Measurements from ENCODE around the gene TTC9C.
"Not testable (repeated sequence)": the region's sequence is repeated elsewhere in the genome, so short reads cannot be mapped to it uniquely, and the experiment has no call there.

The TTC9C gene

DNA sequence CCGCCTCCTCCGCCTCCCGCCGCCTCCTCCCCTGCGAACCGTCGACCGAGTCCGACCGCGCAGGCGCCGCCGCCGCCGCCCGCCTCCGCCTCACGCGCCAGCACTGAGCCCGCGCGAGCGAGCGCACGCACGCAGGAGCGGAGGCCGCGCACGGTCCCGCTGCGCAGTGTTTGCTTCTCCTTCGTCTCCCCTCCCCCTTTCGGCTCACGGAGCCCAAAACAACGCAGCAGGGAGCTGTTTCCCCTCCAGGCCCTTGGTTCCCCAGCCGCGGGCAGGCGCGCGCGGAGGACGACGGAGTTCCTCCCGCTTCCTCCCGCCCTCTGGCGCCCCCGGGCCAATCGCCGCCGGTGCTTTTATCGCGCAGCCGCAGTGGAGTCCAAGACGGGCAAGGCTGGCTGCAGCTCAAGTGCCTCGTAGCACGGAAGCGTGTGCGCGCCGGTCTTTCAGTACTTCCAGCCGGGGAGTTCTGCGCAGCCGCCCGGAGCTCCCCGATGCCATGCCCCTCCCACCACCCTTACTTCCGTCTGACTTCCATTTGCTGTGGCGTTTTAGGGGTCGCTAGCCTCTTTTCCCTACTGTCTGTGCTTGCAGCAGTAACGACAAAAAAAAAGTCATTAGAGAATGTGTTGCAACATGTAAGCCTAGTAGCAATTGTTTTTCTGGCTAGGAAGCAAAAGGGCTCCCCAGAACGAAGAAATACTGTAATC lies 968 bp upstream of the TTC9C start, which contains the start of gene HNRNPUL2:
TSS of gene HNRNPUL2 (minus strand) at position 293 of the 707 bp plus-strand sequence. CDS start 301 bp downstream, outside the sequence.
- TF ChIP-seq ISL1 (CRISPR knock-in tag; IDR thresholded peaks at IDR 0.05) (no peak), ESRRG (CRISPR knock-in tag; IDR thresholded peaks at IDR 0.05) (no peak), ARNTL (CRISPR knock-in tag; IDR thresholded peaks at IDR 0.05; ENCODE audit: borderline replicate concordance, low read depth) (no peak), GLIS3 (CRISPR knock-in tag; IDR thresholded peaks at IDR 0.05) (no peak), CSDC2 (CRISPR knock-in tag; IDR thresholded peaks at IDR 0.05) (no peak), TCF4 (CRISPR knock-in tag; IDR thresholded peaks at IDR 0.05; ENCODE audit: borderline replicate concordance) (no peak), ZNF8 (CRISPR knock-in tag; IDR thresholded peaks at IDR 0.05) (no peak), RARB (CRISPR knock-in tag; IDR thresholded peaks at IDR 0.05) (no peak), ZFP30 (CRISPR knock-in tag; IDR thresholded peaks at IDR 0.05) (no peak)
- TF ChIP-seq, protein P1, sequence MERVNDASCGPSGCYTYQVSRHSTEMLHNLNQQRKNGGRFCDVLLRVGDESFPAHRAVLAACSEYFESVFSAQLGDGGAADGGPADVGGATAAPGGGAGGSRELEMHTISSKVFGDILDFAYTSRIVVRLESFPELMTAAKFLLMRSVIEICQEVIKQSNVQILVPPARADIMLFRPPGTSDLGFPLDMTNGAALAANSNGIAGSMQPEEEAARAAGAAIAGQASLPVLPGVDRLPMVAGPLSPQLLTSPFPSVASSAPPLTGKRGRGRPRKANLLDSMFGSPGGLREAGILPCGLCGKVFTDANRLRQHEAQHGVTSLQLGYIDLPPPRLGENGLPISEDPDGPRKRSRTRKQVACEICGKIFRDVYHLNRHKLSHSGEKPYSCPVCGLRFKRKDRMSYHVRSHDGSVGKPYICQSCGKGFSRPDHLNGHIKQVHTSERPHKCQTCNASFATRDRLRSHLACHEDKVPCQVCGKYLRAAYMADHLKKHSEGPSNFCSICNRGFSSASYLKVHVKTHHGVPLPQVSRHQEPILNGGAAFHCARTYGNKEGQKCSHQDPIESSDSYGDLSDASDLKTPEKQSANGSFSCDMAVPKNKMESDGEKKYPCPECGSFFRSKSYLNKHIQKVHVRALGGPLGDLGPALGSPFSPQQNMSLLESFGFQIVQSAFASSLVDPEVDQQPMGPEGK (CRISPR knock-in tag; IDR thresholded peaks at IDR 0.05; ENCODE audit: borderline replicate concordance) = no peak
- ATAC-seq = peak; percentile 86

DNA sequence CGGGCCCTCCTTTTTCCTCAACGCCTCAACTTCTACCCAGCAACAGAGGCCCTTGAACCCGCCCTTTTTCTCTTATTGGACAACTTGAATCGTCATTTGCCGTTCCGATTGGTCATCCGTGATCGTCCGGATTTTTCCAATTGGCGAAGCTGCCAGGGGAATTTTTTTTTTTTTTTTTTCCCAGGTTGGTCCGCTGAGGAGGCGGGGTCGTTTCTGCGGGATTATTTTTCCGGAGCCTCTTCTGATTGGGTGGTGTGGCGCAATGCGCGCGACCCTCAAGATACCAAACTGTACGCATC lies 465 bp upstream of the TTC9C start:
- TF ChIP-seq, protein P2, sequence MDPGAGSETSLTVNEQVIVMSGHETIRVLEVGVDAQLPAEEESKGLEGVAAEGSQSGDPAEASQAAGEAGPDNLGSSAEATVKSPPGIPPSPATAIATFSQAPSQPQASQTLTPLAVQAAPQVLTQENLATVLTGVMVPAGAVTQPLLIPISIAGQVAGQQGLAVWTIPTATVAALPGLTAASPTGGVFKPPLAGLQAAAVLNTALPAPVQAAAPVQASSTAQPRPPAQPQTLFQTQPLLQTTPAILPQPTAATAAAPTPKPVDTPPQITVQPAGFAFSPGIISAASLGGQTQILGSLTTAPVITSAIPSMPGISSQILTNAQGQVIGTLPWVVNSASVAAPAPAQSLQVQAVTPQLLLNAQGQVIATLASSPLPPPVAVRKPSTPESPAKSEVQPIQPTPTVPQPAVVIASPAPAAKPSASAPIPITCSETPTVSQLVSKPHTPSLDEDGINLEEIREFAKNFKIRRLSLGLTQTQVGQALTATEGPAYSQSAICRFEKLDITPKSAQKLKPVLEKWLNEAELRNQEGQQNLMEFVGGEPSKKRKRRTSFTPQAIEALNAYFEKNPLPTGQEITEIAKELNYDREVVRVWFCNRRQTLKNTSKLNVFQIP (CRISPR knock-in tag; IDR thresholded peaks at IDR 0.05; ENCODE audit: borderline replicate concordance, low read depth) = no peak
- no peak for TF ChIP-seq ESRRG (CRISPR knock-in tag; IDR thresholded peaks at IDR 0.05)
- no peak for TF ChIP-seq OSR1 (CRISPR knock-in tag; IDR thresholded peaks at IDR 0.05)
- TF ChIP-seq, protein P1 (CRISPR knock-in tag; IDR thresholded peaks at IDR 0.05; ENCODE audit: borderline replicate concordance) = no peak
- TF ChIP-seq ISL1 (CRISPR knock-in tag; IDR thresholded peaks at IDR 0.05) = no peak
- no peak for TF ChIP-seq ZNF565 (CRISPR knock-in tag; conservative IDR thresholded peaks at IDR 0.05; ENCODE audit: low read depth)
- no peak for TF ChIP-seq ZFP3 (CRISPR knock-in tag; IDR thresholded peaks at IDR 0.05)
- TF ChIP-seq ARNTL (CRISPR knock-in tag; IDR thresholded peaks at IDR 0.05; ENCODE audit: borderline replicate concordance, low read depth) = no peak
- TF ChIP-seq, protein P3, sequence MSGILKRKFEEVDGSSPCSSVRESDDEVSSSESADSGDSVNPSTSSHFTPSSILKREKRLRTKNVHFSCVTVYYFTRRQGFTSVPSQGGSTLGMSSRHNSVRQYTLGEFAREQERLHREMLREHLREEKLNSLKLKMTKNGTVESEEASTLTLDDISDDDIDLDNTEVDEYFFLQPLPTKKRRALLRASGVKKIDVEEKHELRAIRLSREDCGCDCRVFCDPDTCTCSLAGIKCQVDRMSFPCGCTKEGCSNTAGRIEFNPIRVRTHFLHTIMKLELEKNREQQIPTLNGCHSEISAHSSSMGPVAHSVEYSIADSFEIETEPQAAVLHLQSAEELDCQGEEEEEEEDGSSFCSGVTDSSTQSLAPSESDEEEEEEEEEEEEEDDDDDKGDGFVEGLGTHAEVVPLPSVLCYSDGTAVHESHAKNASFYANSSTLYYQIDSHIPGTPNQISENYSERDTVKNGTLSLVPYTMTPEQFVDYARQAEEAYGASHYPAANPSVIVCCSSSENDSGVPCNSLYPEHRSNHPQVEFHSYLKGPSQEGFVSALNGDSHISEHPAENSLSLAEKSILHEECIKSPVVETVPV (CRISPR knock-in tag; IDR thresholded peaks at IDR 0.05) = no peak
- no peak for TF ChIP-seq TOX (CRISPR knock-in tag; IDR thresholded peaks at IDR 0.05; ENCODE audit: borderline replicate concordance)
- no peak for TF ChIP-seq GLIS3 (CRISPR knock-in tag; IDR thresholded peaks at IDR 0.05)
- no peak for TF ChIP-seq ZFP30 (CRISPR knock-in tag; IDR thresholded peaks at IDR 0.05)
- ATAC-seq = peak; percentile 79

DNA sequence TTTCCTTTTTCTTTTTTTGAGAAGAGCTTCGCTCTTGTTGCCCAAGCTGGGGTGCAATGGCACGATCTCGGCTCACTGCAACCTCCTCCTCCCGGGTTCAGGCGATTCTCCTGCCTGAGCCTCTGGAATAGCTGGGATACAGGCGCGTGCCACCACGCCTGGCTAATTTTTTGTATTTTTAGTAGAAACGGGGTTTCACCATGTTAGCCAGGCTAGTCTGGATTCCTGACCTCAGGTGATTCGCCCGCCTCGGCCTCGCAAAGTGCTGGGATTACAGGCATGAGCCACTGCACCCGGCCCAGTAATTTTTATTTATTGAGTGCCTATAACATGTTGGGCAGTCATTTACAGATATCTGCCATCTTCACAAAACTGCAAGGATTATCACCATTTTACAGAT lies 1.8 kb downstream of the TTC9C start:
- not testable (repeated sequence) for ATAC-seq

DNA sequence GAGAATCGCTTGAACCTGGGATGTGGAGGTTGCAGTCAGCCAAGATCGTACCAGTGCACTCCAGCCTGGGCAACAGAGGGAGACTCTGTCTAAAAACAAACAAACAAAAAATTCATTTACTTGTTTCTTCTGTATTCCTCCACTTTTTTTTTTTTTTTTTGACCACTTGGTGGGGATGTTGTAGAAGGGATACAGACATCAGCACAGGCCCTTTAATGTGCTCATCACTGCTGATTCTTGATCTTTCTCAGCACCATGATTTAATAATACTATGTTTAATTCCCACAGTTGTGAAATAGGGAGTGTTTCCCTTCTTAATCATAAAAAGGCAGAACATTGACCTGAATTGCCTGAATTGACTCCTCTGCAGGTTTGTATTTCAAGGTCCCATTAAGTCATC lies 4.5 kb downstream of the TTC9C start:
- ATAC-seq = no peak
- TF ChIP-seq, protein P4, sequence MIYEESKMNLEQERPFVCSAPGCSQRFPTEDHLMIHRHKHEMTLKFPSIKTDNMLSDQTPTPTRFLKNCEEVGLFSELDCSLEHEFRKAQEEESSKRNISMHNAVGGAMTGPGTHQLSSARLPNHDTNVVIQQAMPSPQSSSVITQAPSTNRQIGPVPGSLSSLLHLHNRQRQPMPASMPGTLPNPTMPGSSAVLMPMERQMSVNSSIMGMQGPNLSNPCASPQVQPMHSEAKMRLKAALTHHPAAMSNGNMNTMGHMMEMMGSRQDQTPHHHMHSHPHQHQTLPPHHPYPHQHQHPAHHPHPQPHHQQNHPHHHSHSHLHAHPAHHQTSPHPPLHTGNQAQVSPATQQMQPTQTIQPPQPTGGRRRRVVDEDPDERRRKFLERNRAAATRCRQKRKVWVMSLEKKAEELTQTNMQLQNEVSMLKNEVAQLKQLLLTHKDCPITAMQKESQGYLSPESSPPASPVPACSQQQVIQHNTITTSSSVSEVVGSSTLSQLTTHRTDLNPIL (CRISPR knock-in tag; IDR thresholded peaks at IDR 0.05; ENCODE audit: low read depth) = no peak
- TF ChIP-seq ARNTL (CRISPR knock-in tag; IDR thresholded peaks at IDR 0.05; ENCODE audit: borderline replicate concordance, low read depth) (no peak), SNAI2 (CRISPR knock-in tag; IDR thresholded peaks at IDR 0.05) (no peak), TOX (CRISPR knock-in tag; IDR thresholded peaks at IDR 0.05; ENCODE audit: borderline replicate concordance) (no peak), GLIS3 (CRISPR knock-in tag; IDR thresholded peaks at IDR 0.05) (no peak), ZNF565 (CRISPR knock-in tag; conservative IDR thresholded peaks at IDR 0.05; ENCODE audit: low read depth) (no peak), ISL1 (CRISPR knock-in tag; IDR thresholded peaks at IDR 0.05) (no peak), TCF4 (CRISPR knock-in tag; IDR thresholded peaks at IDR 0.05; ENCODE audit: borderline replicate concordance) (no peak)
- TF ChIP-seq, protein P1 (CRISPR knock-in tag; IDR thresholded peaks at IDR 0.05; ENCODE audit: borderline replicate concordance) = no peak
- TF ChIP-seq, protein P2 (CRISPR knock-in tag; IDR thresholded peaks at IDR 0.05; ENCODE audit: borderline replicate concordance, low read depth) = no peak
- TF ChIP-seq, protein P3 (CRISPR knock-in tag; IDR thresholded peaks at IDR 0.05) = no peak
